HL-60 (cell line): Measurements from ENCODE around the gene CIB2.

Experiments
- DNase-seq, 2 experiments: peaks; one replicate each; pipeline ENCODE4 v3.0.0-alpha.2; 2010 to 2020; ENCODE audit warnings: low read depth in 1 of 2, low spot score in 1 of 2
- H3K27ac ChIP-seq: fragments of 250-450 bp; sonication (Bioruptor Pico); replicated peaks from 2 replicates; pipeline ENCODE4 v1.5.1; 2020; ENCODE audit warnings: mild to moderate bottlenecking, moderate library complexity
- H3K27me3 ChIP-seq: fragments of 250-450 bp; sonication (Bioruptor Pico); 2 replicates; pipeline ENCODE4 v1.5.1; 2021; ENCODE audit warnings: mild to moderate bottlenecking, moderate library complexity; ENCODE audit not compliant: insufficient read depth, poor library complexity, severe bottlenecking
- H3K4me3 ChIP-seq: replicated peaks from 2 replicates; pipeline ENCODE4 v1.5.1; 2011; ENCODE audit warnings: mild to moderate bottlenecking, control low read depth, low read length; ENCODE audit not compliant: insufficient read depth
- GABPA ChIP-seq: IDR thresholded peaks from 2 replicates; pipeline ENCODE4 v1.6.1; 2012; ENCODE audit warnings: low read depth
- POLR2AphosphoS5 ChIP-seq: IDR thresholded peaks from 2 replicates; pipeline ENCODE4 v1.6.1; 2012; ENCODE audit warnings: low read depth
- SPI1 ChIP-seq: IDR thresholded peaks from 2 replicates; pipeline ENCODE4 v1.6.1; 2012; ENCODE audit warnings: low read depth, mild to moderate bottlenecking, borderline replicate concordance
- TF ChIP-seq, protein P1 (sequence below): IDR thresholded peaks from 2 replicates; pipeline ENCODE4 v1.6.1; 2012; ENCODE audit warnings: low read depth; ENCODE audit not compliant: insufficient replicate concordance
- TF ChIP-seq, protein P2 (sequence below): IDR thresholded peaks from one replicate; pipeline ENCODE4 v1.5.1; 2011; ENCODE audit warnings: low read length, control low read depth, inconsistent platforms; ENCODE audit not compliant: insufficient read depth

CIB2 gene

GRCh38 chr15:78102211-78102610 is 29.0 kb downstream of the CIB2 start:
- TF ChIP-seq GABPA (no peak), SPI1 (no peak), POLR2AphosphoS5 (no peak)
- TF ChIP-seq, protein P1, sequence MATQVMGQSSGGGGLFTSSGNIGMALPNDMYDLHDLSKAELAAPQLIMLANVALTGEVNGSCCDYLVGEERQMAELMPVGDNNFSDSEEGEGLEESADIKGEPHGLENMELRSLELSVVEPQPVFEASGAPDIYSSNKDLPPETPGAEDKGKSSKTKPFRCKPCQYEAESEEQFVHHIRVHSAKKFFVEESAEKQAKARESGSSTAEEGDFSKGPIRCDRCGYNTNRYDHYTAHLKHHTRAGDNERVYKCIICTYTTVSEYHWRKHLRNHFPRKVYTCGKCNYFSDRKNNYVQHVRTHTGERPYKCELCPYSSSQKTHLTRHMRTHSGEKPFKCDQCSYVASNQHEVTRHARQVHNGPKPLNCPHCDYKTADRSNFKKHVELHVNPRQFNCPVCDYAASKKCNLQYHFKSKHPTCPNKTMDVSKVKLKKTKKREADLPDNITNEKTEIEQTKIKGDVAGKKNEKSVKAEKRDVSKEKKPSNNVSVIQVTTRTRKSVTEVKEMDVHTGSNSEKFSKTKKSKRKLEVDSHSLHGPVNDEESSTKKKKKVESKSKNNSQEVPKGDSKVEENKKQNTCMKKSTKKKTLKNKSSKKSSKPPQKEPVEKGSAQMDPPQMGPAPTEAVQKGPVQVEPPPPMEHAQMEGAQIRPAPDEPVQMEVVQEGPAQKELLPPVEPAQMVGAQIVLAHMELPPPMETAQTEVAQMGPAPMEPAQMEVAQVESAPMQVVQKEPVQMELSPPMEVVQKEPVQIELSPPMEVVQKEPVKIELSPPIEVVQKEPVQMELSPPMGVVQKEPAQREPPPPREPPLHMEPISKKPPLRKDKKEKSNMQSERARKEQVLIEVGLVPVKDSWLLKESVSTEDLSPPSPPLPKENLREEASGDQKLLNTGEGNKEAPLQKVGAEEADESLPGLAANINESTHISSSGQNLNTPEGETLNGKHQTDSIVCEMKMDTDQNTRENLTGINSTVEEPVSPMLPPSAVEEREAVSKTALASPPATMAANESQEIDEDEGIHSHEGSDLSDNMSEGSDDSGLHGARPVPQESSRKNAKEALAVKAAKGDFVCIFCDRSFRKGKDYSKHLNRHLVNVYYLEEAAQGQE, result no peak
- TF ChIP-seq, protein P2, sequence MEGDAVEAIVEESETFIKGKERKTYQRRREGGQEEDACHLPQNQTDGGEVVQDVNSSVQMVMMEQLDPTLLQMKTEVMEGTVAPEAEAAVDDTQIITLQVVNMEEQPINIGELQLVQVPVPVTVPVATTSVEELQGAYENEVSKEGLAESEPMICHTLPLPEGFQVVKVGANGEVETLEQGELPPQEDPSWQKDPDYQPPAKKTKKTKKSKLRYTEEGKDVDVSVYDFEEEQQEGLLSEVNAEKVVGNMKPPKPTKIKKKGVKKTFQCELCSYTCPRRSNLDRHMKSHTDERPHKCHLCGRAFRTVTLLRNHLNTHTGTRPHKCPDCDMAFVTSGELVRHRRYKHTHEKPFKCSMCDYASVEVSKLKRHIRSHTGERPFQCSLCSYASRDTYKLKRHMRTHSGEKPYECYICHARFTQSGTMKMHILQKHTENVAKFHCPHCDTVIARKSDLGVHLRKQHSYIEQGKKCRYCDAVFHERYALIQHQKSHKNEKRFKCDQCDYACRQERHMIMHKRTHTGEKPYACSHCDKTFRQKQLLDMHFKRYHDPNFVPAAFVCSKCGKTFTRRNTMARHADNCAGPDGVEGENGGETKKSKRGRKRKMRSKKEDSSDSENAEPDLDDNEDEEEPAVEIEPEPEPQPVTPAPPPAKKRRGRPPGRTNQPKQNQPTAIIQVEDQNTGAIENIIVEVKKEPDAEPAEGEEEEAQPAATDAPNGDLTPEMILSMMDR, result no peak
- no peak for DNase-seq

GRCh38 chr15:78101423-78102105 is 29.7 kb downstream of the CIB2 start:
- no peak overlapping the region for H3K27ac ChIP-seq
- no peak overlapping the region for H3K4me3 ChIP-seq
- no peaks in the 10 kb centered on the region for H3K27me3 ChIP-seq
- TF ChIP-seq GABPA (no peak), POLR2AphosphoS5 (no peak), SPI1 (no peak)
- TF ChIP-seq, protein P1, result no peak
- TF ChIP-seq, protein P2, result no peak
- no peak for DNase-seq

More at GRCh38 chr15:78102211-78102610, 29.0 kb downstream of the CIB2 start:
- Histone ChIP-seq H3K27me3 (no peaks in the 10 kb centered on the region), H3K4me3 (no peak overlapping the region), H3K27ac (no peak overlapping the region)

DNA sequence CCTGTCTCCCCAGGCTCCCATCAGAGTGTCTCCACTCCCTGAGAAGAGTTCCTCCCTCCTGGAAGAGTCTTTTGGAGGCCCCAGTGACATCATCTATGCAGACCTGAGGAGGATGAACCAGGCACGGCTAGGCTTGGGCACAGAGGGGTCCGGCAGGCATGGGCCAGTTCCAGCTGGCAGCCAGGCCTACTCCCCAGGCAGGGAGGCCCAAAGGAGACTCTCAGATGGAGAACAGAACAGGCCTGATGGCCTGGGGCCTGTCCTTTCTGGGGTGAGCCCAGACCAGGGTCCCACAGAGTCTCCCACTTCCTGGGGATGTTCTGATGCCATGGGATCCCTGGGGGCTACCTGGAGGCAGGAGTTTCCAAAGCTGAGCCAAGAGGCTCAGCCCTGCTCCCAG is 30.4 kb downstream of the CIB2 start:
- Histone ChIP-seq H3K4me3 (no peak overlapping the region), H3K27ac (no peak overlapping the region), H3K27me3 (no peaks in the 10 kb centered on the region)
- no peak for DNase-seq
- no peak for TF ChIP-seq POLR2AphosphoS5

- Histone ChIP-seq H3K27me3 (no peaks in the 10 kb centered on the region), H3K27ac (no peak overlapping the region), H3K4me3 (no peak overlapping the region)
- TF ChIP-seq, protein P2, result no peak
- TF ChIP-seq GABPA (no peak), SPI1 (no peak), POLR2AphosphoS5 (no peak)
- TF ChIP-seq, protein P1, result no peak
- DNase-seq, result no peak
Measured at GRCh38 chr15:78098131-78098755, 33.0 kb downstream of the CIB2 start.
